NCI-H1105 (cell line): ENCODE data around the gene NGEF.
"Not testable (repeated sequence)": the region's sequence is repeated elsewhere in the genome, so short reads cannot be mapped to it uniquely, and the experiment has no call there.

Experiments
- DNase-seq: peaks from one replicate; lab custom pipeline; 2025; lab: John Stamatoyannopoulos, UW

Gene NGEF, protein sequence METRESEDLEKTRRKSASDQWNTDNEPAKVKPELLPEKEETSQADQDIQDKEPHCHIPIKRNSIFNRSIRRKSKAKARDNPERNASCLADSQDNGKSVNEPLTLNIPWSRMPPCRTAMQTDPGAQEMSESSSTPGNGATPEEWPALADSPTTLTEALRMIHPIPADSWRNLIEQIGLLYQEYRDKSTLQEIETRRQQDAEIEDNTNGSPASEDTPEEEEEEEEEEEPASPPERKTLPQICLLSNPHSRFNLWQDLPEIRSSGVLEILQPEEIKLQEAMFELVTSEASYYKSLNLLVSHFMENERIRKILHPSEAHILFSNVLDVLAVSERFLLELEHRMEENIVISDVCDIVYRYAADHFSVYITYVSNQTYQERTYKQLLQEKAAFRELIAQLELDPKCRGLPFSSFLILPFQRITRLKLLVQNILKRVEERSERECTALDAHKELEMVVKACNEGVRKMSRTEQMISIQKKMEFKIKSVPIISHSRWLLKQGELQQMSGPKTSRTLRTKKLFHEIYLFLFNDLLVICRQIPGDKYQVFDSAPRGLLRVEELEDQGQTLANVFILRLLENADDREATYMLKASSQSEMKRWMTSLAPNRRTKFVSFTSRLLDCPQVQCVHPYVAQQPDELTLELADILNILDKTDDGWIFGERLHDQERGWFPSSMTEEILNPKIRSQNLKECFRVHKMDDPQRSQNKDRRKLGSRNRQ

DNA sequence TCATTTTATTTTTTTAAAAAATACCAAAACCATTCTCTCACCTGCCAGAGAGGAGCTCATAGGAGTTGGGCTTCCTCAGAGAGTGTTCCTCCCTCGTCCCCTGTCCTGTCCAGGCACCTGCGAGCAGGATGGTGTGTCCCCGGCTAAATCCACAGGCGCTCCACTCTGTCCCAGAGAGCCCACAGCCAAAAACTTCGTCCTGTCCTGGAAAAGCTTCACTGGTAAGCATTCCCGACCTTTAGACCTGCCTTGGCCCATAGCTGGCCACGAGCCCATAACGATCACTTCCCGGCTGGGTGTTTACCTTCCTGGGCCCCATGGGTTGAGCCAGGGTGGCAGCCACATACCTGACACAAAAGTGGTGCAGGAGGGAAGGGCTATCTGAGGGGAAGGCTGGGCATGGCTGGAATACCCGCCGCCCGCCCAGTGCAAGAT is at the start of gene NGEF:
Gene NGEF, minus strand, starts transcription at position 230 of the 435 bp plus-strand sequence. CDS start 38,366 bp downstream, outside the sequence.
- no peak for DNase-seq

DNA sequence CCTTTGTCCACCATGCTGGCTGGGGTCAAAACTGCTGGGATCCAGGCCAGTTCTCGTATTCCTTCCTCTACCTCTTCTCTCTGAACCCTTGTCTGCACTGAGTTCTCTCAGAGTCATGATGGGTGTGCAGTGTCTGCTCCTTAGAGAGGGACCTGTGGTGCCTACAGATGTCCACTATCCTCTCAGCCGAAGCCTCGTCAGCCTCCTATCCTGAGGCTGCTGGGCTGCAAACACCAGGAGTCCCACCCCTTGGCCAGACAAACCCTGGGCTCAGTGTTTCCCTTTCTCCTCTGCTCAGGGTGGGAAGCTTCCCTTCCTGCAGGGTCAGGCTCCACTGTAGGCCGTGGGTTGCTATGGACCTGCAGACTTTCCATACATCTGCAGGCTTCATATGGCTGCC is 49.4 kb upstream of the NGEF start:
- DNase-seq, result no peak

DNA sequence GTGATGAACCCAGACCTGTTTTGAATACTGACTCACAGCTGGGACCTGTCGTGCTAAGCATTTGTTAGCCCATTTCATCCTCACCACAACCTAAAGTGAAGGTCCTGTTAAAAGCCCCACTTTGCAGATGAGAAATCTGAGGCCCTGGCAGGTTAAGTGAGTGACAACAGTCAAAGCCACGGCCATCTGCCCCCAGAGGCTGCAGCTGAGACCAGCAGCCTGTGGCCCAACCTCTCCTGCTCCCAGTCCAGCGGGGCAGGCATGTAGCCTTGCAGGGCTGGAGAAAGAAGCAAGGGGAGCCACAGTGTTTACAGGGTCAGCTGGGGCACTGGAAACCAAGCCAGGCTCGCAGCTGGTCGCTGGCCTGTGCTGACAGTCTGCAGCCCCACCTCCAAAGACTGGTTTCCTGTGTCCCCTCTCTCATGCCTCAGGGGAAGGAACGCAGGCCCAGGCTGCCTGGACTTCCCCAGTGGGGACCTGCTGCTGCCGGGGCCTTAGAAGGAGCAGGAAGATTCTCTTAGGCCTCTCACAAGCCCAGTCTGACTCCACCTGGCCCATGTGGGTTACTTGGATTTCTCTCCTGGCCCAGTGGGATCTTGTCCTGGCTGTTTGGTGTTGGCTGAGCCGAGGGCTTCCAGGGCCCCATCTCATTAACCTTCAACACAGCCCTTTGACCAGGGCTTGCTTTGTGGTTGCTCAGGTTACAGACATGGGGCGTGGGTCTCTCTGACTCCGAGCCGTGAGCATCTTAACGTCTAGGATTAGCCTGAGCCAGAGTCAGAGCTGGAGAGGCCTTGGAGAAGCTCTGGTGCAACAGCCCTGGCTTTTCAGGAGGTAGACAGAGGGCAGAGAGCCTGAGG is 48.8 kb upstream of the NGEF start:
- no peak for DNase-seq

DNA sequence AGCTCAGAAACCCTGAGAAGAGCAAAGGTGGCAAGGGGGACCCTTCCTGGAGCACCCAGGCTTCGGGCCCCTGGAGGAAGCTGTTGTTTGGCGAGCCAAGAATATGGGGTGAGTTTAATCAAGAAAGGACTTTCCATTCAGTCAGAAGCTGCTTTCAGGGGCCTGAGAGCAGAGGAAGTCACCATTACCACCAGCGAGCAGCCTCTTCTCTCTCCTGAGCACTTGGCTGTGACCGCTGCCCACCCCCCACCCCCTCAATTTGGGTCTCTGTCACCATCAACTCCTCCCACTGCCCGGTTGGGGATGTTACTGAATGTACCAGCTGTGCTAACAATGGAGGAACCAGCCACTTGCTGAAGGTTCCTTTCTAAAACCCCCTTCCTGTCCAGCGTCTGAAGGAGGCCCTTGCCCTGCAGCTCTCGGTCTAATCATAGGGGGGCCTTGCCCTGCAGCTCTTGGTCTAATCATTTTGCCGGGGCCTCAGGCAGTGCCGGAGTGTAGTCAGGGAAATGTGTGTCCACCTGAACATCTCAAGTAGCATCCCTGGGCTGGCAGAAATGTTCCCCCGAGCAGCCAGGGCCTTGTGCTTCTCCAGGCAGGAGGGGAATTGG is 48.0 kb upstream of the NGEF start:
- no peak for DNase-seq

DNA sequence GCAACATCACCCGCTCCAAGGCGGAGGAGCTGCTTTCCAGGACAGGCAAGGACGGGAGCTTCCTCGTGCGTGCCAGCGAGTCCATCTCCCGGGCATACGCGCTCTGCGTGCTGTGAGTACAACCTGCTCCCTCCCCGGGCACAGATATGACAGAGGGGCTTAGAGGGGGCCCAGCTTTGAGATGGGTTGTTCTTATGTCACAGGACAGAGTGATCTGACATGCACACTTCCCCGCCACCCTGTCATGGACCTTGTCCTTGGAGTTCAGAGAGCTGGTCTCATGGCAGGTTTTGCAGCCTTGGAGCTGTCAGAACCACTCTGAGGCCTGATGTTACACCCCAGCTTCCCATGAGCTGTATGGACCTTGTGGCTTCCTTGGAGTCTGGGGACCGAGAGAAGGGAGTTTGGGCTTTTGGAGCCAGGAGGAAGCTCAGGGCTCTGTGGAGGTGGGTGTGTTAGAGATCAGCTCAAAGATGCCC is 47.5 kb upstream of the NGEF start:
- DNase-seq, result no peak

DNA sequence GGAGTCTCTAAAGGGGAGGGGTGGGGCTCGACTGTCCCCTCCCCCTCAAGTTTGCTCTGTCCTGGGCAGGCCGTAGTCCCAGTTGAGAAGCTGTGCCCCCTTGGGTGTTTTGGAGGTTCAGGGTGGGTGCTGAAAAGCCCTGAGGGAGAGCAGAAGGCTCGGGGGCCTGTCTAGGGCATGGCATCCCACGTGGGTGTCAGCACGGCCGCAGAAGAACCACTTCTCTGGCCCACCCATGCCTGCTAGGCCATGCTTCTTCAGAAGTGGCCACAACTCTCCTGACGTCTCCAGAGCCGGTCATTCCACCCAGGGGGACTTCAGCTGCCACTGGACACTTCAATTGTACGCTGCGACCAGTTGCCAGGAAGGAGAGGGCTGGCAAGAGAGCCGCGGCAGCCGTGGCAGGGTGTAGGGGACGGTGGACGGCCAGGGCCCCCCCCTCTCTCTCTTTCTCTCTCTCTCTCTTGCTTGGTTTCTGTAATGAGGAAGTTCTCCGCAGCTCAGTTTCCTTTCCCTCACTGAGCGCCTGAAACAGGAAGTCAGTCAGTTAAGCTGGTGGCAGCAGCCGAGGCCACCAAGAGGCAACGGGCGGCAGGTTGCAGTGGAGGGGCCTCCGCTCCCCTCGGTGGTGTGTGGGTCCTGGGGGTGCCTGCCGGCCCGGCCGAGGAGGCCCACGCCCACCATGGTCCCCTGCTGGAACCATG is 46.9 kb upstream of the NGEF start, which contains the start of gene INPP5D:
Gene INPP5D, plus strand, starts transcription at position 546 of the 704 bp plus-strand sequence. Its CDS starts 137 bp downstream, at position 683.
- no peak for DNase-seq

DNA sequence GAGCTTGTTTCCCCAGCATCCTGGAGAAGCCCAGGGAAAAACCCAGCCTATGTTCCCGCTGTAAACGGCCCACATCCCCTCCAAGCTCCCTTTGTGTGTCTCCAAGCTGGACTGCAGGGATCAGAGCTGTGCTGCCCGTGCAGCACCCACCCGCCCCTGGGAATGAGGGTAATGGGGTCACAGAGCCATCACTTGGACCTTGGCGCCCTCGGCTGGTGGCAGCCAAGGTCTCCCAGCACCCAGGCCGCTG is 46.4 kb upstream of the NGEF start:
- no peak for DNase-seq

DNA sequence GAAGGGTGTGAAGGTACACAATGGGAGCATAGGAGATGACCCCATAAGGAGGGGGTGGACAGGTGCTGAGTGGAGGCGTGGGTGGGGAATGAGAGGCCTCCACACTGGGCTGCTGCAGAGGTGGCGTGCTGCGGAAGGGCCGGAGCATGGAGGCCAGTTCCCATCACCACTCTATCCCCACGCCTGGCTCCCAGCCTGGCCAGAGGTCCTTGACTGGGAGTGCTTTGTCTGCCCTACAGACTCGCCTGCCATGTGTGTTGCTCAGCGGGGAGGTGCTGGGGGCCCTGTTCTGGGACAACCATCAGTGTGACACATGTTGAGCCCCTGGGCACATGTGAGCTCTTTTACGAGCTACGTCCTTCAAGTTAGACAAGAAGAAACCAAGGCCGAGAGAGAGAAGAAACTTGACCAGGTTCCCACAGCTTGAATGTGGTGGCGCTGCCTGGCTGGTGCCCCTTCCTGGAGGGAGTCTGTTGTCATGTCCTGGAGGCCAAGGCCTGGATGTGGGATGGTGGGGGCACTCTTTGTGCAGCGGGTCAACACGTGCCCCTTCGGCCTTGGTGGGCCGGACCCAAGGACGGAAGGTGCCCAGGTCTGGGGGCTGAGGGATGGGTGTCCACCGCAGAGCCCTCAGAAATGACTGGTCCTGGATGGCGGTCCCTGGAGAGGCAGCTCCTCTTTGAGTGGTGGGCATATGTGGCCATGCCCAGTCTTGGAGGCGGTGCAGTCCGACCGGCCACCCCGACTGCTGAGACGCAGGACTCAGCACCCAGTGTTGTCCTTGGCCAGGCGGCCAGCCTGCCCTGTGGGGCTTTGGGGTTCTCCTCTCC is 45.9 kb upstream of the NGEF start:
- no peak for DNase-seq

DNA sequence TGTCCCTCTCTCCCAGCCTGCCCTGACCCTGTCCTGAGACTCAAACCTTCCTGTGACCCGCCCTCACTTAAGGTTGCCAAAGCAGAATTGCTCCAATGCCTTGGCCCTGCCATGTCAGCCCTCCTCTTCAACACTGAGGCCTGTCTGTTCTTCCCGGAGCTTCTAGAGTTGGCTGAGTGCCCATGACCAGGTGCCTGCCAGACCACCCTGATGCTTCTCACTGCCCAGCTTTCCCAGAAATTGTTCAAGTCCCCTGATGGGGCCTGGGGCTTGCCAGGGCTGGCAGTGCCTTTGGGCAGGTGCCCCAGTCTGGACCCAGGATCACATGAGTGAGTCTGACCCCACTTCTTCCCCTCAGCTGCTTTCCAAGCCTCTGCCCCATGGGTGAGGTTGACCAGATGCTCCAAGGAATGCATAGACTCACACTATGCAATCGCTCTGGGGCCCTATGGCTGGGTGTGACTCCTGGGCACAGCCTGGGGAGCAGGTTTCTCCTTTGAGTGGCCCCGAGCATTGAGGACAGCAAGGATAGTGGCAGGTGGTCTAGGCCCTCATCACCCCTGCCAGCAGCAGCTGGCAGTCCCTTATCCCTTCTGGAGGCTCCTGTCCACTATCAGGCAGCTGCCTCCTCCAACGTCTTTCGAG is 44.0 kb upstream of the NGEF start:
- no peak for DNase-seq

DNA sequence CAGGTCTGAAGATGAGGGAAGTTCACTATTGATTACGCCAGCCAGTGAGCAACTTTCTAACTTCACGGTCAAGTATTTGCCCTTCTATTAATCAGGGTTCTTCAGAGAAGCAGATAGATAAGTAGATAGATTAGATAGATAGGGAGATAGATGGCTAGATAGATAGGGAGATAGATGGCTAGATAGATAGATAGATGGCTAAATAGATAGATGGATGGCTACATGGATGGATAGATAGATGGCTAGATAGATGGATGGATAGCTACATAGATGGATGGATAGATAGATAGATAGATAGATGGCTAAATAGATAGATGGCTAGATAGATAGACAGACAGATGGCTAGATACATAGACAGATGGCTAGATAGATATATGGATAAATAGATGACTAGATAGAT is 42.3 kb upstream of the NGEF start:
- DNase-seq, result no peak

DNA sequence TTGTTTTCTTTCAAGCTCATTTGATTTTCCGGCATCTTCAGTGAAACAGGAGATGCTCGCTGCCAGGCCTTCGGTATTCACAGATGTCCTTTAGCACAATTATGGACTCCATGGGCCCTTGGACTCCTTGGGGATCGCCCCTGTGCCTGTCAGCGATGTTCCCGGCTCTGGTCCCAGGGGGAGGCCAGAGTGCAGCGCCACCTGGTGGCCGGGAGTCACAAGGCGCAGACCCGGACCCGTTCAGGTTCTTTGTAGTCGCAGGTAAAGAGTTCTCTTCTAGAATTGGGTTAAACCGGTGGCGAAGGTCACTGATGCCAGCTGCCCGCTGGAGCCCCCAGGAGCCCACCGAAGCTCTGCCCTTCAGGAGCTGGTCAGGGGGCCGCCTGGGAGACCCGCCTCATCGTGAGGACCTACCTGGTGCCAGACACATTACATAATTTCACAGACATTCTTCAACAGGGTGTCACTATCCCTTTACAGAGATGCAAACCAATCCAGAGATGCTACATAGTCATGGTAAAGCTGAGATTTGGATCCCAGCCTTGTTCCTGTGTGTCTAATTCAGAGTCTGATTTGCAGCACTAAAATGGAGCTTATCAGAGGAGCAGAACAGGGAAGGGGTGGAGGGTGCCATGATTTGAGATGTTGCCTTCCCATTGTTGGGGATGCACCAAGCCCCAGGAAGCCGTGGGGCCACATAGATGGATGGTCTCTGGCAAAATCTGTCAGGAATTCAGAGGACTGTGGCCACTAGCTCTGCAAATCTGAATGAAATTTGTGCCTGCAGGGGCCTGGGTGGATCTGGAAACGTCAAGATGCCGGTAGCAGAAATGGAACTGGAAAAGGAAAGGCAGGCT is 41.1 kb upstream of the NGEF start:
- DNase-seq, result peak; percentile 54

DNA sequence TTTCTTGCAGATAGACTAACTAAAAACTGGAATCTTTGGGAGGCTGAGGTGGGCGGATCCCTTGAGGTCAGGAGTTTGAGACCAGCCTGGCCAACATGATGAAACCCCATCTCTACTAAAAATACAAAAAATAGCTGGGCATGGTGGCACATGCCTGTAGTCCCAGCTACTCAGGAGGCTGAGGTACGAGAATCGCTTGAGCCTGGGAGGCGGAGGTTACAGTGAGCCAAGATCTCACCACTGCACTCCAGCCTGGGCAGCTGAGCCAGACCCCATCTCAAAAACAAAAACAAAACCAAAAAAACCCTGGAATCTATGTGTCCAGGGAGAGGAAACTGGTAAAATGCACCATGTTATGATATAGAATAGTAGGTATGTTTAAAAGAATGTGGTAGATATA is 39.5 kb upstream of the NGEF start:
- DNase-seq, result not testable (repeated sequence)

DNA sequence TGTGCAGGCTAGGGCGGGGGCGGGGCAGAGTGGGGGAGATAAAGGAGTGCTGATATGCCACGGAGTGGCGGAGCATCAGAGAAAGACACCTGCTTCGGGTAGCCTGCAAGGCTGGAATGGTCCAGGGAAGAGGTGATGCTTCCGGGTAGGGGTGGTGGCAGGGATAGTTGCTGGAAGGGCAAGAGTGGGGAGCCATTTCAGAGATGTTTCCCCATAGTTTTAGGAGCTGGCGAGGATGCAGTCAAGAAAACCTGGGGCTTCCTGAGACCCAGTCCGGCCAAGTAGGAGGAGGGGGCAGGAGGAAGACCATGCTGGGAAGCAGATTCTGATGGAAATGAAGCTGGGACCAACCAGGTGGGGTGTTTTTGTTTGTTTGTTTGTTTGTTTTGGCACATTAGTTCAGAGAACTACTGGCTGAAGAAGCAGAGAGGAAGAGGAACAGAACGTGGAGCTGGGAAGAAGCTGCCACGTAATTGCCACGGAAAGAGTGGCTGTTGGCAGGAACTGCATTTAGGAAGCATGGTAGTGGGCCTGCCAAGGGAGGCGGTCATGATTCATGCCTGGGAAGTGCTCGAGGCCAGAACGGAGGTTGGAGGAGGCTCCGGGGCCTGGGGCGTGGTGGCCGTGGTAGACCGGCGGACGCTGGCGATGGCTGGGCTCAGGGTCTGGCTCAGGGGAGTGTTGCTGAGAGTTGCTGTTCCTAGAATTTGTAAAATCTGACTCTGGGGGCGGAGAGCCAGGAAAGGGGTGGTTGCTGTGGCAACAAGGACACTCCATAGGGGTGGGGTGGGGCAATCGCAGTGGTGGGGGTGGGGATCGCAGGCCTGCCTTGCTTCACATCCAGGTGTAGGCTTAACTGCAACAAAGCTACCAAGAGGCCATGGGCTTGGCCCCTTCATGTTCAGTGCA is 38.4 kb upstream of the NGEF start:
- DNase-seq, result no peak

DNA sequence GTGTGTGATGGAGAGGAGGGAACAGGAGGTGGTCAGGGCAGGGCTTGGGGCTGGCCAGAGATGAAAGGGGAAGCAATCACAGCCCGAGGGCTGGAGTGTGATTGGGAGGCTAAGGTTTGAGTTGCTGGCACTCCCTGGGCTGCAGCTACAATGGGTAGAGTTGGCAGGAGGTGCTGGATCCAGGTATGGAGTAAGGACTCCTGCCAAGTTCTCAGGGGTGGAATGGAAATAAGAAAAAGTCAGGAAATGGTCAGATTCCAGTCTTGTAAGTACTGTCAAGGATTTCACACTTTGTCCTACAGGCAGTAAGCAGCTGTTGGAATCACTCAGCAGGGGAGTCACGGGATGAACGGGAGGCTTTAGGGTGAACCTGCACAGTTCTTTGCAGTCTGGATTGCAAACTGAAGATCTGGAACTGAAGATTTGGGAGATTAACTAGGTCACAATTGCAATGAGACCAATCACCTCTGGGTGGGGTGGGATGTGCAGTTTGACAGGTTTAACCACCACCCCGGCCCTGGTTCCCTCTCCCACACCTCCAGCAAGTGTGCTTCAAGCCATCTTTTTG is 36.2 kb upstream of the NGEF start:
- no peak for DNase-seq

DNA sequence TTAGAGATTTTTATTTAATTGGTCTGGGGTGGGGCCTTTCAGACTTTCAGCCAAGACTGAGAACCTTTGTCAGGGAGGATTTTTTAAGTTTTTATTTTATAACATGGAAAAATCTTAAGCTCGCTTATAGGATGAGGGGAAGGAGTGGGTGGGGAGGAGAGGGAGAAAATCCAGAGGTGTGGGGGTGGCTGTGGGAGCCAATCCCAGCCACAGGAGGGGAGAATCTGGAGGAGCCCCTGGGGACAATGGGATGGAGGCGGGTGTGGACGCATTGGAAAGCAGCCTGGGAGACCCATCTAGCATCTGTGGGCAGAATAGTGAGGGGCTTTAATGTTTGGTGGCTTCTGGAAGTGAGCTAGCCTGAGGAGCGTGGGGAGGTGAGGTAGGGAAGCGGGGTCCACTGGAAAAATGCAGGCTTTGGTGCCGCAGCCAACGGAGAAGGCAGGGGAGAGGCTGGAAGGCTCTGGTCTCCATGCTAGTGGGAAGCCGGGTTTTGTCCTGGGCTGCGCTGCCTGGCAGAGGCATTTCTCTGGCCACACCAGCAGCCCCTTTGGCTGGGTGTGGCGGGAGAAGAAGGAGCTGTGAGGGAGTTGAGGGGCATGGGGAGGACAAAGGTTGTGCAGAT is 35.6 kb upstream of the NGEF start:
- no peak for DNase-seq

DNA sequence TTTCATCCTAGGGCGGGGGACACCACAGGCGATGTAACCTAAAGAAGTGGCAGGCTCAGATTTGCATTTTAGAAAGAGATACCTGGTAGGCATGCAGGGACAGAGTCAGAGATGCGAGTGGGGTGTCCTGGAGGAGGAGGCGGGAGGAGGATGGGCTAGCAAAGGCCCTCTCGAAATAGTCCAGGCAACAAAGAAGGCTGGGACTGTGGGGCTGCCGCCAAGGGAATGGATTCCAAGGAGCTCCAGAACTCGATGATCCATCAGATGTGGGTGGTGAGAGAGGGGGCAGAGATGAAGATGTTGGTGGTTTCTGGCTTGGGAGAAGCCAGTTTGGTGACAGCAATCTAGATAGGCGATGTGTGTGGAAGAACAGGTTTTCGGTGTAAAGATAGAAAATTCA is 34.6 kb upstream of the NGEF start:
- DNase-seq, result no peak

DNA sequence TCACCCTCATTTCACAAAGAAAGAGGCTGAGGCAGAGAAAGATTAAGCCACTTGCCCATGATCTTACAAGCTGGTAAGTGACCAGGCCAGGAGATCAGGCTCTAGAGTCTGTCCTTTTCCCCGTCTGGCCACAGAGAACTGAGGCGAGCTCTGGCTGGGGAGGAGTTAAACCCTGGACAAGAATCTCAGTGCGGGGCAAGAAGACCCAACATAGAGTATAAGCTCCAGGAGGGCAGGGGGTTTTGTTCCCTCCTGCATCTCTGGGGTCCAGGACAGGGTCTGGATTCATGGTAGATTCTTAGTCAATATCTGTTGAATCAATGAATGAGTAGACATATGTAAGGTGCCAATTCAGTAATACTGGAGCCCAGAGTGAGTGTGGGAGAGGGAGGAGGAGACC is 34.1 kb upstream of the NGEF start:
- no peak for DNase-seq
